Bronchus fibroblast of lung (primary cell): Measurements from ENCODE around the gene UTP11. TPM values are rescaled to one million over a fixed set of nuclear protein-coding genes. Genes with fewer than 3 reads are reported as not detected.

ENCODE experiments used
- total RNA-seq: library from RNA; depleted of rRNA; stranded (reverse); fragments of >200 nt; gene quantifications from 2 replicates; pipeline ENCODE4 v1.2.3, GENCODE V29; 2015

UTP11 gene
- total RNA-seq, result 49.7 and 73.6 TPM in 2 replicates

GRCh38 chr1:38012363-38013226 is at the start of gene UTP11:
Gene UTP11, plus strand, starts transcription at chr1:38012734. Its CDS starts 69 bp downstream, at chr1:38012803.

GRCh38 chr1:38005195-38006007 is 7.1 kb upstream of the UTP11 start, which contains the start of gene FHL3:
Gene FHL3, minus strand, starts transcription at chr1:38005514. Its CDS starts 6,102 bp downstream, at chr1:37999412.

GRCh38 chr1:38046333-38046883 is 33.9 kb downstream of the UTP11 start, which contains the start of gene POU3F1:
Gene POU3F1, minus strand, starts transcription at chr1:38046793. Its CDS starts 50 bp downstream, at chr1:38046743.

Other genes starting within 250 kb of the UTP11 start
- not detected in 2 replicates for gene EPHA10, start 247.6 kb upstream of the UTP11 start, total RNA-seq
- 0.17 and 0.30 TPM in 2 replicates for gene MANEAL, start 218.9 kb upstream of the UTP11 start, total RNA-seq
- gene C1orf122, start 204.9 kb upstream of the UTP11 start, total RNA-seq, result 62.9 and 66.3 TPM in 2 replicates
- 14.9 and 19.2 TPM in 2 replicates for gene YRDC, start 204.5 kb upstream of the UTP11 start, total RNA-seq
- gene MTF1, start 153.1 kb upstream of the UTP11 start, total RNA-seq, result 1.0 and 1.3 TPM in 2 replicates
- gene INPP5B, start 65.7 kb upstream of the UTP11 start, total RNA-seq, result 14.8 and 20.4 TPM in 2 replicates
- 60.4 and 71.7 TPM in 2 replicates for gene SF3A3, start 22.7 kb upstream of the UTP11 start, total RNA-seq
- 26.2 and 27.2 TPM in 2 replicates for gene FHL3, start 7.2 kb upstream of the UTP11 start, total RNA-seq
- not detected in 2 replicates for gene POU3F1, start 34.1 kb downstream of the UTP11 start, total RNA-seq